Nephron (organoid): ENCODE measurements around the gene MICALL1.
A peak's percentile ranks its signal among the peaks of the same experiment; 100 is the strongest.

ENCODE experiments used
- H3K27ac Mint-ChIP-seq, 3 experiments: 2 replicates each; pipeline ENCODE4 v1.8.0; 2020; ENCODE audit warnings: mixed read lengths in 3 of 3, mild to moderate bottlenecking in 2 of 3, moderate library complexity in 1 of 3
- H3K27me3 Mint-ChIP-seq: 2 replicates; pipeline ENCODE4 v1.8.0; 2021; ENCODE audit warnings: low read depth, mild to moderate bottlenecking, moderate library complexity, mixed read lengths
- H3K36me3 Mint-ChIP-seq: 2 replicates; pipeline ENCODE4 v1.8.0; 2020; ENCODE audit warnings: low read depth, mixed read lengths
- H3K4me1 Mint-ChIP-seq: 2 replicates; pipeline ENCODE4 v1.8.0; 2020; ENCODE audit warnings: mixed read lengths
- H3K4me3 Mint-ChIP-seq, 3 experiments: 2 replicates each; pipeline ENCODE4 v1.8.0; 2020; ENCODE audit warnings: mild to moderate bottlenecking in 3 of 3, mixed read lengths in 3 of 3, moderate library complexity in 2 of 3
- H3K9me3 Mint-ChIP-seq: 2 replicates; pipeline ENCODE4 v1.8.0; 2020; ENCODE audit warnings: mixed read lengths
- TF ChIP-seq, protein P1 (sequence below), 3 experiments: fragments of 200-600 bp; sonication (generic); IDR thresholded peaks; one replicate each; pipeline ENCODE4 v1.5.0; 2021; ENCODE audit warnings: antibody characterized with exemption in 3 of 3; ENCODE audit not compliant: unreplicated experiment in 3 of 3

The MICALL1 gene

DNA sequence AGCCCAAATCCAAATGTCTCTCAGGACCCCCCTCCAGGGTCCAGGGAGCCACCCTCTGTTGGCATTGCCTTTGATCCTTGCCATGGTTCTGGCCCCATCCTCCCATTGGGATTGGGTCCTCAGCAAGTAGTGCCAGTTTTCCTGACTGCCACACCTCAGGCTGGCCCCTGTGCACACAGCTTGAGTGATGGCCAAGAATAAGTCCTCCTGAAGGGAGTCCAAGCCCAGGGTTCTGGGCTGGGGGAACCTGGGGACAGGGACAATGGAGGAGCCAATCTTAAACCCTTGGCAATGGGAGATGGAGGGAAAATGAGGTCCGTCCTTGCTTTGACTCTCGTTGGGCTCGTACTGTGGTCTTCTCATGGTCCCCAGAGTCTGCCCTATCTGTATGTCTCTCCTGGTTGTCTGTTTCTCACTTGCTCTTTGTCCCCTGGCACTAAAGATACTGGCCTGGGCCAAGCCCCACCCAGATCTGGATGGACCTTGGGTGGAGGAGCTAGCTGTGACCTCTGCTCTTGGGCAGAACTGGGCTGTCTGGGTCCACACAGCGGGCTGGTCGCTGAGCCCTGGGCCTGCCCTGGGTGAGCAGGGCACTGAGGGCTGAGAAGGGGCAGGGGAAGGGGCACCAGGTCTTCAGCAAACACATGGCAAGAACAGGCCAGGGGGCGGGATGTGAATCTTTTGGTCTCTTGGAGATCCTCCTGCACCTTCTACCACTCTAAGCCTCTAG, 75.3 kb downstream of the MICALL1 start:
- peak overlapping the region in 1 of 3 experiments; percentile 21 for H3K4me3 Mint-ChIP-seq

DNA sequence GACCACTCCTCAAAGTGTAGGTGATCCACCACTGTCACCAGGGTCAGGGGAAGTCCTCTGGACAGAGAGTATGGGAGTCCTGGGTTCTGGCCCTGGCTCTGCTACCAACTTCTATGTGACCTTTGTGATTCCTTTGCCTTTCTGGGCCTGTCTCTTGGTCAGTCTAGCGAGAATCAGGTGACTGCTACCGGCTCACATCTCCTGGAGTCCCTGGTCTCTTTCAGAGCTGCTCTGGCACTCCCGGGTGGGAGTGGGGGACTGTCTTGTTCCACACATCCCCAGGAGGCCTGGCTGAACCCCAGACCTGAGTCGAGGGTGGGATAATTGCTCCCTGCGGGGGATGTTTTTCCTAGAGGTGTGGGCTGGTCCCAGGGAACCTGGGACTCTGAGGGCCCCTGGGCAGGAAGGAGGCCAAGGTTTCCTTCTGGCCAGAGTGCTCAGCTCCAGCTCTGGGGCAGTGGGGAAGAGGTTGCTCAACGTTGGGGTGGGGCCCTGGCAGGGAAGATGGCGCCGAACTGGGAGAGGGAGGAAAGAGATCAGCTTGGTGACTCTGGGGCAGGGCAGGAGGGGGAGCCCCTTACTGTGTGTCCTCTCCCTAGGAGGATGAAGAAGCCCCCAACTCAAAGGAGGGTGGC, 76.2 kb downstream of the MICALL1 start:
- Mint-ChIP-seq H3K4me1 (peaks cover 5% of the 10 kb centered on the region), H3K27me3 (peaks cover 43% of the 10 kb centered on the region), H3K27ac (no peak overlapping the region), H3K36me3 (no peaks in the 10 kb centered on the region), H3K9me3 (no peaks in the 10 kb centered on the region), H3K4me3 (peak overlapping the region in 1 of 3 experiments; percentile 43)
- TF ChIP-seq, protein P1, sequence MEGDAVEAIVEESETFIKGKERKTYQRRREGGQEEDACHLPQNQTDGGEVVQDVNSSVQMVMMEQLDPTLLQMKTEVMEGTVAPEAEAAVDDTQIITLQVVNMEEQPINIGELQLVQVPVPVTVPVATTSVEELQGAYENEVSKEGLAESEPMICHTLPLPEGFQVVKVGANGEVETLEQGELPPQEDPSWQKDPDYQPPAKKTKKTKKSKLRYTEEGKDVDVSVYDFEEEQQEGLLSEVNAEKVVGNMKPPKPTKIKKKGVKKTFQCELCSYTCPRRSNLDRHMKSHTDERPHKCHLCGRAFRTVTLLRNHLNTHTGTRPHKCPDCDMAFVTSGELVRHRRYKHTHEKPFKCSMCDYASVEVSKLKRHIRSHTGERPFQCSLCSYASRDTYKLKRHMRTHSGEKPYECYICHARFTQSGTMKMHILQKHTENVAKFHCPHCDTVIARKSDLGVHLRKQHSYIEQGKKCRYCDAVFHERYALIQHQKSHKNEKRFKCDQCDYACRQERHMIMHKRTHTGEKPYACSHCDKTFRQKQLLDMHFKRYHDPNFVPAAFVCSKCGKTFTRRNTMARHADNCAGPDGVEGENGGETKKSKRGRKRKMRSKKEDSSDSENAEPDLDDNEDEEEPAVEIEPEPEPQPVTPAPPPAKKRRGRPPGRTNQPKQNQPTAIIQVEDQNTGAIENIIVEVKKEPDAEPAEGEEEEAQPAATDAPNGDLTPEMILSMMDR (IDR thresholded peaks at IDR 0.05; ENCODE audit: unreplicated experiment in 3 of 3) = no peak

More for the DNA sequence above, 75.3 kb downstream of the MICALL1 start:
- TF ChIP-seq, protein P1 (IDR thresholded peaks at IDR 0.05; ENCODE audit: unreplicated experiment in 3 of 3) = no peak
- Mint-ChIP-seq H3K4me1 (peaks cover 5% of the 10 kb centered on the region), H3K27ac (no peak overlapping the region), H3K9me3 (no peaks in the 10 kb centered on the region), H3K36me3 (no peaks in the 10 kb centered on the region), H3K27me3 (peaks cover 43% of the 10 kb centered on the region)

DNA sequence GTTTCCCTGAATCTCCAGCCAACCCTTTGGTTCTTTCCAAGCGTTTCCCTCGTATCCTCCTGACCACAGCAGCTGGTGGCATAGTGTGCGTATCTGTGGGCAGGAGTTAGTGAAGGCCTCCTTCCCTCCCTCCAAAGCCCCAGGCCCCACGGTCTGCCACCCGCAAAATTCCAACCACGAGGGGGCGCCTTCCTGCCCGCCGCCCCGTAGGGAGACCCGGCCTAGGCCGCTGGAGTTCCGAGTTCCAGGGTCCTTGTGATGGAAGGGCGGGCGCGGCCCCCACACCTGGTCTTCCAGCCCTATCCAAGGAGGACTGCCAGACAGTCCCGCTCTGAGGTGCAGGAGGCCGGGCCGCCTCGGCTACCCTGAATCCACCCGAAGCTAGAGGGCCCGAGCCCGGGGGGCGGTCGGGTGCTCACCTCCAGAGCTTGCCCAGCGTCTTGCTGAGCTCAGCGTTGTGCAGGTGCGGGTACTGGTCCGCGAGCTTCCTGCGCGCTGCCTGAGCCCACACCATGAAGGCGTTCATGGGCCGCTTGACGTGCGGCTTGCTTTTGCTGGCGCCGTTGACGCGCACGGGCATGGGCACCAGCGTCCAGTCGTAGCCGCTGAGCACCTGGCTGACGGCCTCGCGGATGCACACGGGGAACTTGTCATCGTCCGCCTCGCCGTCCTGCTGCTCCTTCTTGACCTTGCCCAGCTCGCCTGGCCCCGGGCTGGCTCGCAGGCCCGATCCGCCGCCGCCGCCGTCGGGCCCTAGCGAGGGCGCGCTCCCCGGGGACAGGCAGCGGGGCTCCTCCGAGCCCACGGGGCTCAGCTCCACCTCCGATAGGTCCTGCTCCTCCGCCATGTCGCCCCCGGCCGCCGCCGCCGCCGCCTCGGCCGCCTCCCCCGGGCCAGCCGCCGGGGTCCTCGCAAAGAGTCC, 77.1 kb downstream of the MICALL1 start:
- no peaks in the 10 kb centered on the region for H3K9me3 Mint-ChIP-seq
- peak overlapping the region in 1 of 3 experiments; percentile 43 for H3K4me3 Mint-ChIP-seq
- TF ChIP-seq, protein P1 (IDR thresholded peaks at IDR 0.05; ENCODE audit: unreplicated experiment in 3 of 3) = peak; percentile 25 to 45 (median 39)
- no peaks in the 10 kb centered on the region for H3K36me3 Mint-ChIP-seq
- peaks cover 43% of the 10 kb centered on the region for H3K27me3 Mint-ChIP-seq
- no peak overlapping the region for H3K27ac Mint-ChIP-seq
- H3K4me1 Mint-ChIP-seq = peaks cover 5% of the 10 kb centered on the region

DNA sequence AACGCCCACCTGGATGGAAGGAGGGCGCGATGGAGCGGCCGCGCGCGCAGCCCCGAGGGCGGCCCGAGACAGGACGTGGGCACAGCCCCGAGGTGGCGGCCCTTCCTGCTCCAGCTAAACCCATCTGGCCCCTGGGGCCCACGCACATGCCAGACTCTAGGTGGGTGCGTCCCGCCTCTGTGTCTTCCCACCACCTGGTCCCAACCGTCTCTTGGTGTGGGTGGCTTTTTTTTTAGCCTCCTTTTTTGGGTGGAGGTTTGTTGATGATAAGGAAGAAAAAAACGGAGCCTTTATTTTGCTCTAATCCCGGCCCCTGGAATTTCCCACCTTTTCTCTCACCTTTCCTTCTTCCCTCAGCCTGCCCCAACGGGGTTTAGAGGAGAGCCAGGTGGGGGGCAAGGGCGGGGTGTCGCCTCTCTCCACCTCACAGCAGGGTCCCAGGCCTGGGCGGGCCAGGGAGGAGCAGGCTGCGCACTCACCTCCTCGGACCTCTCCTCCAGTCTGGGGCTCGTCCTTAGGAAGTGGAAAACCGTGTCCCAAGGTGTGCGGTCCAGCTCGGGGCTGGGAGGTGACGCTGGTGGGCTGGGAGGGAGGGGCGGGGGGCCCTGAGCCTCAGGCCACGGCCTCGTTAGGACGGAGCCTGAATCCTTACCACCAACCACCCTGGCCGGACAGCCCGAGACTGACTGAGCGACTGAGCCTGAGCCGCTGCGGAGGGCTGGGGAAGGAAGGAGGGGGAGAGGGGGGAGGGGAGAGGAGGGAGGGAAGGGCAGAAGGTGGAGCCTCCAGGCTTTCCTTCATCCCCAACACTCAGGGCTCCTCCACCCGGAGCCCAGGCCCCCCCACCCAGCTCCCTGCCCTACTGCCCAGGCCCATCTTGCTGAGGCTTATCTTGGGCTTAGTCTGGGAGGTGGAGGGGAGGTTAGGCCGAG, 78.0 kb downstream of the MICALL1 start, which contains the start of gene SOX10:
Gene SOX10 (minus strand): TSS at position 696 of the 932 bp plus-strand sequence. CDS start 771 bp downstream, outside the sequence.
- H3K4me1 Mint-ChIP-seq = peaks cover 5% of the 10 kb centered on the region
- TF ChIP-seq, protein P1 (IDR thresholded peaks at IDR 0.05; ENCODE audit: unreplicated experiment in 3 of 3) = no peak
- no peak within 1 kb of the TSS for H3K27ac Mint-ChIP-seq
- peaks cover 43% of the 10 kb centered on the region for H3K27me3 Mint-ChIP-seq
- peak within 1 kb of the TSS in 1 of 3 experiments; percentile 61 for H3K4me3 Mint-ChIP-seq
- no peaks in the 10 kb centered on the region for H3K36me3 Mint-ChIP-seq
- H3K9me3 Mint-ChIP-seq = no peaks in the 10 kb centered on the region

DNA sequence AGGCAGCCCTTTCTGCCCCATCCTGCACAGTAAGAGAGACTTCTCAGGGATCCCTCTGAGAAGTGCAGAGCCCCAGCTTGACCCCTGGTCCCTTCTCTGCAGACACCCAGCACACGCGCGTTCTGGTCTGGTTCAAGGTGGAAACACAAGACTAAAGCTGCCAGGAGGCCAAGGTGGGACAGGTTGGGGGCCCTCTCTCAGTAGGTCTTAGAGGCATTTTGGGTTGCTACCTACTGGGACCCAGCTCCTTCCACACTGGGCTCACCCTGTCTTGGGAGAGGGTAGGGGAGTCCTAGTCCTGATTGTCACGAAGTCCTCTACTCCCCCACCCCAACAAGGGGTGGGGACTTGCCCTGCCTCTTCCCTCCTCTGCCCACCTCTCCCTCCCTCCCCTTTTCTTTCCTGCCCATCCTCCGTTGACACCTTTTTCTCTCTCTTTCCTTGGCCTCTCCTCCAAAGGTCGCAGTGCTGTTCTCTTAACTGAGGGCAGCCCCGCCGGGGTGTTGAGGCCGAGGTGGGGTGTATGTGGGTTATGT, 79.0 kb downstream of the MICALL1 start:
- H3K9me3 Mint-ChIP-seq = no peaks in the 10 kb centered on the region
- peaks cover 5% of the 10 kb centered on the region for H3K4me1 Mint-ChIP-seq
- TF ChIP-seq, protein P1 (IDR thresholded peaks at IDR 0.05; ENCODE audit: unreplicated experiment in 3 of 3) = no peak
- H3K36me3 Mint-ChIP-seq = no peaks in the 10 kb centered on the region
- peaks cover 43% of the 10 kb centered on the region for H3K27me3 Mint-ChIP-seq
- H3K27ac Mint-ChIP-seq = no peak overlapping the region
- H3K4me3 Mint-ChIP-seq = no peak overlapping the region
